Mesodermal cell (in vitro differentiated cells): ENCODE measurements around the gene LCN6.
"Not testable (repeated sequence)": the region's sequence is repeated elsewhere in the genome, so short reads cannot be mapped to it uniquely, and the experiment has no call there.

Experiments
- H3K27ac ChIP-seq: 2 replicates; pipeline ENCODE4 v1.7.0; 2013; ENCODE audit warnings: mild to moderate bottlenecking, low read depth, low read length, moderate library complexity; ENCODE audit not compliant: severe bottlenecking
- H3K36me3 ChIP-seq: 2 replicates; pipeline ENCODE4 v1.7.1; 2013; ENCODE audit warnings: mild to moderate bottlenecking, low read length, moderate library complexity; ENCODE audit not compliant: control insufficient read depth, insufficient read depth
- H3K4me1 ChIP-seq: one replicate; pipeline ENCODE4 v1.7.1; 2013; ENCODE audit warnings: mild to moderate bottlenecking, low read length; ENCODE audit not compliant: insufficient read depth, control insufficient read depth, poor library complexity, severe bottlenecking
- H3K4me3 ChIP-seq: 2 replicates; pipeline ENCODE4 v1.7.0; 2013; ENCODE audit warnings: low read length, control low read depth, mild to moderate bottlenecking; ENCODE audit not compliant: insufficient read depth, poor library complexity, severe bottlenecking; ENCODE audit errors: extremely low read depth
- H3K9me3 ChIP-seq: 2 replicates; pipeline ENCODE4 v1.7.1; 2013; ENCODE audit warnings: mild to moderate bottlenecking, low read length, moderate library complexity; ENCODE audit not compliant: control insufficient read depth
- WGBS, 2 experiments: methylation state at CpG; one replicate each; pipeline ENCODE4 v1.1.5; 2013; ENCODE audit warnings: missing lambda C conversion rate in 2 of 2; ENCODE audit not compliant: insufficient coverage in 2 of 2; 5-methylcytosine and 5-hydroxymethylcytosine counted together

Gene LCN6

GRCh38 chr9:136777359-136777758 is 29.0 kb upstream of the LCN6 start:
- Histone ChIP-seq H3K36me3 (no peaks in the 10 kb centered on the region), H3K4me1 (peaks cover 6% of the 10 kb centered on the region), H3K4me3 (no peak overlapping the region), H3K27ac (no peak overlapping the region), H3K9me3 (peaks cover 13% of the 10 kb centered on the region)
- WGBS, 2 experiments, result 78 to 83% methylated on average over 12 to 14 of the region's 14 CpGs

- WGBS, 2 experiments, result 92 to 93% methylated on average over 6 to 7 of the region's 7 CpGs
- no peak overlapping the region for H3K4me3 ChIP-seq
Measured at GRCh38 chr9:136776947-136777346, 28.6 kb upstream of the LCN6 start.

GRCh38 chr9:136775191-136775590 is 26.9 kb upstream of the LCN6 start:
- Histone ChIP-seq H3K9me3 (peaks cover 13% of the 10 kb centered on the region), H3K36me3 (no peaks in the 10 kb centered on the region)
- 85 to 90% methylated on average over 5 to 6 of the region's 6 CpGs for WGBS, 2 experiments

More at GRCh38 chr9:136776947-136777346, 28.6 kb upstream of the LCN6 start:
- Histone ChIP-seq H3K27ac (no peak overlapping the region), H3K4me1 (peaks cover 6% of the 10 kb centered on the region), H3K36me3 (no peaks in the 10 kb centered on the region), H3K9me3 (peaks cover 13% of the 10 kb centered on the region)

GRCh38 chr9:136774416-136775045 is 26.2 kb upstream of the LCN6 start:
- H3K4me1 ChIP-seq, result no peaks in the 10 kb centered on the region
- no peak overlapping the region for H3K27ac ChIP-seq
- peaks cover 13% of the 10 kb centered on the region for H3K9me3 ChIP-seq
- no peaks in the 10 kb centered on the region for H3K36me3 ChIP-seq
- 90 to 99% methylated on average over 8 to 11 of the region's 12 CpGs for WGBS, 2 experiments
- H3K4me3 ChIP-seq, result no peak overlapping the region

More at GRCh38 chr9:136775191-136775590, 26.9 kb upstream of the LCN6 start:
- Histone ChIP-seq H3K4me3 (no peak overlapping the region), H3K4me1 (peaks cover 3% of the 10 kb centered on the region), H3K27ac (no peak overlapping the region)

- no peak overlapping the region for H3K4me3 ChIP-seq
- H3K4me1 ChIP-seq, result no peaks in the 10 kb centered on the region
- WGBS, 2 experiments, result 80 to 91% methylated on average over 4 of the region's 7 CpGs
- H3K9me3 ChIP-seq, result peaks cover 13% of the 10 kb centered on the region
- H3K27ac ChIP-seq, result no peak overlapping the region
- H3K36me3 ChIP-seq, result no peaks in the 10 kb centered on the region
Measured at GRCh38 chr9:136773386-136774044, 25.2 kb upstream of the LCN6 start.

GRCh38 chr9:136771907-136772415 is 23.6 kb upstream of the LCN6 start:
- 75 to 89% methylated on average over 1 to 3 of the region's 3 CpGs for WGBS, 2 experiments
- Histone ChIP-seq H3K9me3 (peaks cover 13% of the 10 kb centered on the region), H3K4me3 (no peak overlapping the region), H3K4me1 (no peaks in the 10 kb centered on the region), H3K27ac (no peak overlapping the region), H3K36me3 (no peaks in the 10 kb centered on the region)

- 25 to 37% methylated on average over 1 to 5 of the region's 16 CpGs for WGBS, 2 experiments
- Histone ChIP-seq H3K4me1 (peaks cover 6% of the 10 kb centered on the region), H3K9me3 (peaks cover 13% of the 10 kb centered on the region), H3K27ac (no peak overlapping the region), H3K4me3 (no peak overlapping the region), H3K36me3 (no peaks in the 10 kb centered on the region)
Measured at GRCh38 chr9:136769710-136770191, 21.4 kb upstream of the LCN6 start.

GRCh38 chr9:136766410-136767120 is 18.2 kb upstream of the LCN6 start:
- H3K36me3 ChIP-seq, H3K4me1 ChIP-seq, H3K27ac ChIP-seq, H3K9me3 ChIP-seq, H3K4me3 ChIP-seq: not testable (repeated sequence)
- 51 to 76% methylated on average over 6 to 14 of the region's 18 CpGs for WGBS, 2 experiments

GRCh38 chr9:136765745-136766409 is 17.6 kb upstream of the LCN6 start:
- H3K9me3 ChIP-seq, H3K36me3 ChIP-seq: not testable (repeated sequence)
- 91 to 92% methylated on average over 10 to 11 of the region's 14 CpGs for WGBS, 2 experiments

GRCh38 chr9:136765041-136765440 is 16.7 kb upstream of the LCN6 start:
- WGBS, 2 experiments, result 90 to 96% methylated on average over 12 to 14 of the region's 14 CpGs
- Histone ChIP-seq H3K4me3 (no peak overlapping the region), H3K36me3 (no peaks in the 10 kb centered on the region), H3K9me3 (no peaks in the 10 kb centered on the region), H3K4me1 (peaks cover 12% of the 10 kb centered on the region), H3K27ac (no peak overlapping the region)

More at GRCh38 chr9:136765745-136766409, 17.6 kb upstream of the LCN6 start:
- not testable (repeated sequence) for H3K4me3 ChIP-seq, H3K27ac ChIP-seq, H3K4me1 ChIP-seq
